ENCODE results near the gene CLMP. TPM values are rescaled to one million over a fixed set of nuclear protein-coding genes. Genes with fewer than 3 reads are reported as not detected.
A peak's percentile ranks its signal among the peaks of the same experiment; 100 is the strongest.

The CLMP gene
- total RNA-seq, 3 donors from 2014 or later (not counting 1 experiment from before 2014, with no cell fraction given) = 0.07 to 0.45 TPM; not detected in 1

DNA sequence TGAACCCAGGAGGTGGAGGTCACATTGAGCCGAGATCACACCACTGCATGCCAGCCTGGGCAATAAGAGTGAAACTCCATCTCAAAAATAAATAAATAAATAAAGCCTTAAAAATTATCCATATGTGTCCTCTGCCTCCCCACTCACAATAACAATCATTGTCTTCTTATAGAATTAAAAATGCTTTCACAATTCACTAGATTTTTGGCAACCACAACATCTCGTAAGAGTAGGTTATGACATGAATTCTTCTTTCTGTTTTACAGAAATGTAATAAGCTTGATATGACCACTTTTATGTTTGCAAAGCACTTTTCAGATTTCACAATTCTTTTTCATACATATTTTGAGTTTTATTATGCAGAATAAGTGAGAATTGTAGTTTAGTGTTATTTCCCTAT lies 78.6 kb downstream of the CLMP start:
- DNase-seq (no peak), ATAC-seq (no peak)
- Mint-ChIP-seq H3K27me3 (ENCODE audit: low read depth in 2 of 2) (no peaks in the 10 kb centered on the region), H3K4me3 (no peak overlapping the region), H3K27ac (no peak overlapping the region), H3K36me3 (no peaks in the 10 kb centered on the region), H3K9me3 (no peaks in the 10 kb centered on the region), H3K4me1 (peaks cover 0 to 8% of the 10 kb centered on the region in 2 donors)
- Histone ChIP-seq H3K4me1 (ENCODE audit: control insufficient read depth, insufficient read depth, low read length) (no peaks in the 10 kb centered on the region), H3K9me3 (ENCODE audit: control insufficient read depth, insufficient read depth, low read length) (no peaks in the 10 kb centered on the region), H3K4me3 (ENCODE audit: low read length) (no peak overlapping the region), H3K27ac (ENCODE audit: low read length) (no peak overlapping the region), H3K36me3 (ENCODE audit: control insufficient read depth, insufficient read depth, low read length) (no peaks in the 10 kb centered on the region), H3K27me3 (ENCODE audit: control insufficient read depth, insufficient read depth, low read length) (no peaks in the 10 kb centered on the region)
- intact Hi-C loops (cut with micrococcal nuclease) = no loop called here
- TF ChIP-seq, protein P1, sequence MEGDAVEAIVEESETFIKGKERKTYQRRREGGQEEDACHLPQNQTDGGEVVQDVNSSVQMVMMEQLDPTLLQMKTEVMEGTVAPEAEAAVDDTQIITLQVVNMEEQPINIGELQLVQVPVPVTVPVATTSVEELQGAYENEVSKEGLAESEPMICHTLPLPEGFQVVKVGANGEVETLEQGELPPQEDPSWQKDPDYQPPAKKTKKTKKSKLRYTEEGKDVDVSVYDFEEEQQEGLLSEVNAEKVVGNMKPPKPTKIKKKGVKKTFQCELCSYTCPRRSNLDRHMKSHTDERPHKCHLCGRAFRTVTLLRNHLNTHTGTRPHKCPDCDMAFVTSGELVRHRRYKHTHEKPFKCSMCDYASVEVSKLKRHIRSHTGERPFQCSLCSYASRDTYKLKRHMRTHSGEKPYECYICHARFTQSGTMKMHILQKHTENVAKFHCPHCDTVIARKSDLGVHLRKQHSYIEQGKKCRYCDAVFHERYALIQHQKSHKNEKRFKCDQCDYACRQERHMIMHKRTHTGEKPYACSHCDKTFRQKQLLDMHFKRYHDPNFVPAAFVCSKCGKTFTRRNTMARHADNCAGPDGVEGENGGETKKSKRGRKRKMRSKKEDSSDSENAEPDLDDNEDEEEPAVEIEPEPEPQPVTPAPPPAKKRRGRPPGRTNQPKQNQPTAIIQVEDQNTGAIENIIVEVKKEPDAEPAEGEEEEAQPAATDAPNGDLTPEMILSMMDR (IDR thresholded peaks at IDR 0.05) = no peak
- WGBS (ENCODE audit: insufficient coverage) = 100% methylated on average over 1 of the region's 2 CpGs

DNA sequence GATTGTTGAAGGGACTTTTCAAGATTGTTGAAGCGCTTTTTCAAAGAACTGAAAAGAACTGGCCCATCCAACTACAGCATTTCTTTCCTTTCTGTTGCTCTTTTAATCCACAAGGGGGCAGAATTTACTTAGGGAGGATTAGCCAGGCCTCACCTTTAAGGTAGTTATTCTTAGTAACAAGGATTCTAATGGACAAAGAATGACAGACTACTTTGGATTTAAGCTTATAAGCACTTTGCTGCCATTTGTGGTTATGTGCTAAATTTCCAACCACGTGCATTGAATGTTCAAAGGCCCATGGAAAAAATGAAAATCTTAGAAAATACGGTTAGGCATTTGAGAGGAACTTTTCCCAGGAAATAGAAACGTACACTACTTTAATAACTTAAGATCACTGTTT lies 83.6 kb downstream of the CLMP start:
- Mint-ChIP-seq H3K27me3 (ENCODE audit: low read depth in 2 of 2) (no peaks in the 10 kb centered on the region), H3K4me3 (no peak overlapping the region), H3K4me1 (peaks cover 6% of the 10 kb centered on the region in 2 donors), H3K9me3 (no peaks in the 10 kb centered on the region), H3K27ac (no peak overlapping the region), H3K36me3 (no peaks in the 10 kb centered on the region)
- Histone ChIP-seq H3K4me3 (ENCODE audit: low read length) (no peak overlapping the region), H3K9me3 (ENCODE audit: control insufficient read depth, insufficient read depth, low read length) (no peaks in the 10 kb centered on the region), H3K27me3 (ENCODE audit: control insufficient read depth, insufficient read depth, low read length) (no peaks in the 10 kb centered on the region), H3K4me1 (ENCODE audit: control insufficient read depth, insufficient read depth, low read length) (peaks cover 3% of the 10 kb centered on the region), H3K27ac (ENCODE audit: low read length) (no peak overlapping the region), H3K36me3 (ENCODE audit: control insufficient read depth, insufficient read depth, low read length) (no peaks in the 10 kb centered on the region)
- ATAC-seq (peak in 2 of 3 donors; percentile 44 to 50), DNase-seq (peak in 1 of 2 donors; percentile 64)
- 71% methylated on average over 4 of the region's 4 CpGs for WGBS (ENCODE audit: insufficient coverage)
- intact Hi-C loops (cut with micrococcal nuclease) = loop anchor here (1.0 kb wide), 1 partner anchor 136 kb away; no protein-coding TSS in a partner anchor
- TF ChIP-seq, protein P1 (IDR thresholded peaks at IDR 0.05) = peak; percentile 77

DNA sequence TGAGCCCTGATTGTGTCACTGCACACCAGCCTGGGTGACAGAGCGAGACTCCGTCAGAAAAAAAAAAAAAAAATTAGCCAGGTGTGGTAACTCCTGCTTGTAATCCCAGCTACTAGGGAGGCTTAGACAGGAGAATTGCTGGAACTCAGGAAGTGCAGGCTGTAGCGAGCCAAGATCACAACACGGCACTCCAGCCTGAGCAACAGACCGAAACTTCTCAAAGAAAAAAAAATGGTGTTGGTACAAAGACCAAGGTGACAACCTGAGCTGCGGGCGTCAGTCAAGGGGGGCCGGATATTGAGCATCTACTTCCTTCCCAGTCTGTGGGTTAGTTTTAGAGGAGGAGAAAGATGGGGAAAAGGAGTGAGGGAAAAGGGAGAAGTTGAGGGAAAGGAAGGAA lies 84.7 kb downstream of the CLMP start:
- Mint-ChIP-seq H3K36me3 (no peaks in the 10 kb centered on the region), H3K9me3 (no peaks in the 10 kb centered on the region), H3K4me3 (peak overlapping the region; percentile 47), H3K27me3 (ENCODE audit: low read depth in 2 of 2) (no peaks in the 10 kb centered on the region), H3K27ac (peak overlapping the region in 1 of 2 donors; percentile 6), H3K4me1 (peaks cover 6% of the 10 kb centered on the region in 2 donors)
- H3K9me3 ChIP-seq (ENCODE audit: control insufficient read depth, insufficient read depth, low read length) = no peaks in the 10 kb centered on the region
- H3K36me3 ChIP-seq (ENCODE audit: control insufficient read depth, insufficient read depth, low read length) = no peaks in the 10 kb centered on the region
- peak in 2 of 3 donors; percentile 46 to 56 for ATAC-seq
- TF ChIP-seq, protein P1 (IDR thresholded peaks at IDR 0.05) = no peak
- peak in 1 of 2 donors; percentile 34 for DNase-seq
- no peak overlapping the region for H3K4me3 ChIP-seq (ENCODE audit: low read length)
- intact Hi-C loops (cut with micrococcal nuclease) = no loop called here
- no peak overlapping the region for H3K27ac ChIP-seq (ENCODE audit: low read length)
- H3K4me1 ChIP-seq (ENCODE audit: control insufficient read depth, insufficient read depth, low read length) = peaks cover 3% of the 10 kb centered on the region
- H3K27me3 ChIP-seq (ENCODE audit: control insufficient read depth, insufficient read depth, low read length) = no peaks in the 10 kb centered on the region
- WGBS (ENCODE audit: insufficient coverage) = 63% methylated on average over 8 of the region's 8 CpGs

- intact Hi-C loops (cut with micrococcal nuclease) = no loop called here
These were observed 87.0 kb downstream of the CLMP start for GRCh38 chr11:123107945-123108495.

More at GRCh38 chr11:123107945-123108495, 87.0 kb downstream of the CLMP start:
- DNase-seq = no peak
- peaks cover 6 to 11% of the 10 kb centered on the region in 2 donors for H3K4me1 Mint-ChIP-seq
- H3K36me3 Mint-ChIP-seq = no peaks in the 10 kb centered on the region
- TF ChIP-seq, protein P1 (IDR thresholded peaks at IDR 0.05) = no peak
- no peak for ATAC-seq
- H3K27ac ChIP-seq (ENCODE audit: low read length) = no peak overlapping the region
- no peak overlapping the region for H3K27ac Mint-ChIP-seq
- 92% methylated on average over 4 of the region's 4 CpGs for WGBS (ENCODE audit: insufficient coverage)
- H3K9me3 ChIP-seq (ENCODE audit: control insufficient read depth, insufficient read depth, low read length) = no peaks in the 10 kb centered on the region
- H3K36me3 ChIP-seq (ENCODE audit: control insufficient read depth, insufficient read depth, low read length) = no peaks in the 10 kb centered on the region
- no peaks in the 10 kb centered on the region for H3K27me3 Mint-ChIP-seq (ENCODE audit: low read depth in 2 of 2)
- H3K27me3 ChIP-seq (ENCODE audit: control insufficient read depth, insufficient read depth, low read length) = no peaks in the 10 kb centered on the region
- no peak overlapping the region for H3K4me3 ChIP-seq (ENCODE audit: low read length)
- H3K4me1 ChIP-seq (ENCODE audit: control insufficient read depth, insufficient read depth, low read length) = peaks cover 3% of the 10 kb centered on the region
- H3K9me3 Mint-ChIP-seq = no peaks in the 10 kb centered on the region
- no peak overlapping the region for H3K4me3 Mint-ChIP-seq

Data from natural killer cell (primary cell).